Small intestine (tissue), 7 donors: ENCODE results near the gene SLC25A23. TPM values are rescaled to one million over a fixed set of nuclear protein-coding genes. Genes with fewer than 3 reads are reported as not detected.

Experiments
- DNase-seq, 2 donors: peaks; one replicate each; pipeline versions ENCODE4 v3.0.0 to v3.0.0-alpha.2; 2013
- FAIRE-seq: peaks from 2 replicates; lab custom pipeline; 2012; peaks lifted over from hg19 to GRCh38; lab: Jason Lieb, UNC
- H3K27ac ChIP-seq, 3 donors: one replicate each; pipeline ENCODE4 v1.5.1; 2013; ENCODE audit warnings: low read length in 2 of 3, mild to moderate bottlenecking in 2 of 3, control low read depth in 1 of 3, inconsistent platforms in 1 of 3, low read depth in 1 of 3, moderate library complexity in 1 of 3
- H3K27me3 ChIP-seq, 3 donors: one replicate each; pipeline ENCODE4 v1.6.1; 2013; ENCODE audit warnings: low read length in 3 of 3, inconsistent platforms in 1 of 3; ENCODE audit not compliant: control insufficient read depth in 3 of 3, insufficient read depth in 3 of 3
- H3K36me3 ChIP-seq, 3 donors: one replicate each; pipeline ENCODE4 v1.6.1; 2013; ENCODE audit warnings: low read length in 3 of 3, inconsistent platforms in 1 of 3, low read depth in 1 of 3, mild to moderate bottlenecking in 1 of 3, moderate library complexity in 1 of 3; ENCODE audit not compliant: control insufficient read depth in 3 of 3, insufficient read depth in 2 of 3
- H3K4me1 ChIP-seq, 3 donors: one replicate each; pipeline ENCODE4 v1.6.1; 2013; ENCODE audit warnings: low read length in 2 of 3, inconsistent platforms in 1 of 3, low read depth in 1 of 3, mild to moderate bottlenecking in 1 of 3, moderate library complexity in 1 of 3; ENCODE audit not compliant: control insufficient read depth in 3 of 3, insufficient read depth in 2 of 3
- H3K4me3 ChIP-seq, 3 donors: one replicate each; pipeline ENCODE4 v1.5.1; 2013; ENCODE audit warnings: low read length in 3 of 3, control low read depth in 1 of 3, inconsistent platforms in 1 of 3, low read depth in 1 of 3, mild to moderate bottlenecking in 1 of 3, moderate library complexity in 1 of 3
- H3K9me3 ChIP-seq, 2 donors: one replicate each; pipeline ENCODE4 v1.6.1; 2013; ENCODE audit warnings: low read depth in 1 of 2, low read length in 1 of 2; ENCODE audit not compliant: control insufficient read depth in 2 of 2, insufficient read depth in 1 of 2
- WGBS, 3 donors: extraction: QIAGEN DNeasy Blood & Tissue Kit; methylation state at CpG; one replicate each; pipeline ENCODE4 v1.1.7; 2013; 5-methylcytosine and 5-hydroxymethylcytosine counted together
- polyA plus RNA-seq, 4 donors: library from polyadenylated mRNA; stranded (reverse) in 3 of 4; unstranded in 1 of 4; fragments of 200-250 nt in 3 of 4; fragments of 120-200 nt in 1 of 4; gene quantifications; one replicate each; pipeline versions ENCODE4 v1.2.1 to v1.2.3, GENCODE V29; 2013
- donor health status: healthy with polysubstance abuse.
- donor health status: control.
- donor health status: control.
- donor health status: Bipolar disorder and iron deficiency.
- donor health status: healthy.

The SLC25A23 gene
- polyA plus RNA-seq, 4 donors, result 24.1 to 87.0 (median 49.9) TPM

GRCh38 chr19:6455924-6456323 lies 3.7 kb downstream of the SLC25A23 start:
- peaks cover 0 to 8% (median 0%) of the 10 kb centered on the region in 3 donors for H3K4me1 ChIP-seq
- H3K36me3 ChIP-seq, result peaks cover 8 to 34% (median 20%) of the 10 kb centered on the region in 3 donors
- no peaks in the 10 kb centered on the region for H3K27me3 ChIP-seq
- FAIRE-seq (no peak), DNase-seq (no peak)
- peaks cover 2 to 20% of the 10 kb centered on the region in 2 donors for H3K9me3 ChIP-seq
- no peak overlapping the region for H3K27ac ChIP-seq
- 87 to 91% (median 91%) methylated on average over 15 of the region's 15 CpGs for WGBS, 3 donors
- no peak overlapping the region for H3K4me3 ChIP-seq

- Histone ChIP-seq H3K4me3 (no peak overlapping the region), H3K27ac (no peak overlapping the region), H3K27me3 (no peaks in the 10 kb centered on the region), H3K4me1 (peaks cover 0 to 6% (median 0%) of the 10 kb centered on the region in 3 donors), H3K36me3 (peaks cover 8 to 40% (median 20%) of the 10 kb centered on the region in 3 donors), H3K9me3 (peaks cover 2 to 20% of the 10 kb centered on the region in 2 donors)
- 97 to 98% (median 97%) methylated on average over 11 of the region's 11 CpGs for WGBS, 3 donors
- DNase-seq, result no peak
- FAIRE-seq, result no peak
Observed at GRCh38 chr19:6453951-6454565, 5.5 kb downstream of the SLC25A23 start.

GRCh38 chr19:6452899-6453298 lies 6.7 kb downstream of the SLC25A23 start:
- H3K27me3 ChIP-seq, result no peaks in the 10 kb centered on the region
- no peaks in the 10 kb centered on the region for H3K4me1 ChIP-seq
- FAIRE-seq (no peak), DNase-seq (no peak)
- WGBS, 3 donors, result 100% methylated on average over 2 of the region's 2 CpGs
- H3K9me3 ChIP-seq, result peaks cover 2 to 20% of the 10 kb centered on the region in 2 donors
- no peak overlapping the region for H3K27ac ChIP-seq
- H3K36me3 ChIP-seq, result peaks cover 8 to 40% (median 20%) of the 10 kb centered on the region in 3 donors
- H3K4me3 ChIP-seq, result no peak overlapping the region

GRCh38 chr19:6452223-6452614 lies 7.4 kb downstream of the SLC25A23 start:
- no peak overlapping the region for H3K4me3 ChIP-seq
- no peaks in the 10 kb centered on the region for H3K4me1 ChIP-seq
- no peak overlapping the region for H3K27ac ChIP-seq
- H3K36me3 ChIP-seq, result peaks cover 8 to 38% (median 18%) of the 10 kb centered on the region in 3 donors
- DNase-seq (no peak), FAIRE-seq (no peak)
- WGBS, 3 donors, result 96 to 97% (median 97%) methylated on average over 18 to 19 of the region's 19 CpGs
- no peaks in the 10 kb centered on the region for H3K27me3 ChIP-seq
- H3K9me3 ChIP-seq, result peaks cover 2 to 20% of the 10 kb centered on the region in 2 donors

GRCh38 chr19:6451583-6452222 lies 7.9 kb downstream of the SLC25A23 start:
- DNase-seq (no peak), FAIRE-seq (no peak)
- Histone ChIP-seq H3K4me1 (no peaks in the 10 kb centered on the region), H3K27ac (no peak overlapping the region), H3K9me3 (peaks cover 2 to 20% of the 10 kb centered on the region in 2 donors), H3K4me3 (no peak overlapping the region), H3K36me3 (peaks cover 8 to 37% (median 18%) of the 10 kb centered on the region in 3 donors), H3K27me3 (no peaks in the 10 kb centered on the region)
- 91 to 99% (median 92%) methylated on average over 7 of the region's 7 CpGs for WGBS, 3 donors

GRCh38 chr19:6450166-6450565 lies 9.4 kb downstream of the SLC25A23 start:
- DNase-seq (no peak), FAIRE-seq (no peak)
- Histone ChIP-seq H3K27ac (no peak overlapping the region), H3K4me3 (no peak overlapping the region), H3K9me3 (peaks cover 2 to 27% of the 10 kb centered on the region in 2 donors), H3K36me3 (peaks cover 4 to 34% (median 15%) of the 10 kb centered on the region in 3 donors), H3K4me1 (no peaks in the 10 kb centered on the region), H3K27me3 (no peaks in the 10 kb centered on the region)
- 95 to 96% (median 96%) methylated on average over 5 of the region's 5 CpGs for WGBS, 3 donors

GRCh38 chr19:6448045-6448444 lies 11.5 kb downstream of the SLC25A23 start:
- Histone ChIP-seq H3K4me3 (no peak overlapping the region), H3K4me1 (no peaks in the 10 kb centered on the region), H3K36me3 (peaks cover 2 to 19% (median 5%) of the 10 kb centered on the region in 3 donors), H3K27ac (no peak overlapping the region), H3K27me3 (no peaks in the 10 kb centered on the region), H3K9me3 (peaks cover 0 to 8% of the 10 kb centered on the region in 2 donors)
- DNase-seq, result no peak
- WGBS, 3 donors, result 93 to 97% (median 95%) methylated on average over 3 of the region's 3 CpGs
- FAIRE-seq, result no peak

- DNase-seq (no peak), FAIRE-seq (no peak)
- Histone ChIP-seq H3K4me1 (no peaks in the 10 kb centered on the region), H3K27me3 (no peaks in the 10 kb centered on the region), H3K27ac (no peak overlapping the region), H3K4me3 (no peak overlapping the region), H3K9me3 (peaks cover 0 to 7% of the 10 kb centered on the region in 2 donors), H3K36me3 (peaks cover 0 to 16% (median 2%) of the 10 kb centered on the region in 3 donors)
- 94 to 99% (median 99%) methylated on average over 3 of the region's 3 CpGs for WGBS, 3 donors
Observed at GRCh38 chr19:6446452-6446851, 13.1 kb downstream of the SLC25A23 start.
